Measurements from ENCODE around the gene PCED1B. TPM values are rescaled to one million over a fixed set of nuclear protein-coding genes. Genes with fewer than 3 reads are reported as not detected.

PCED1B gene
- total and polyA plus RNA-seq, 3 donors from 2014 or later = 30.0 to 56.1 (median 47.2) TPM

GRCh38 chr12:47105914-47106674 lies 26.7 kb downstream of the PCED1B start:
- no peaks in the 10 kb centered on the region for H3K4me1 ChIP-seq
- H3K27ac ChIP-seq = no peak overlapping the region
- TF ChIP-seq POLR2A (IDR thresholded peaks at IDR 0.05) (no peak), CTCF (IDR thresholded peaks at IDR 0.05) (no peak)
- no peak for DNase-seq
- H3K27me3 ChIP-seq = no peaks in the 10 kb centered on the region
- H3K4me3 ChIP-seq = no peak overlapping the region
- intact Hi-C loops (cut with DNase I; ENCODE audit: low total_unique reads) = no loop called here
- no peaks in the 10 kb centered on the region for H3K36me3 ChIP-seq (ENCODE audit: low read depth, missing control alignments)
- no peaks in the 10 kb centered on the region for H3K9me3 ChIP-seq
- WGBS, 2 donors = 92 to 96% methylated on average over 10 of the region's 10 CpGs

GRCh38 chr12:47107446-47107845 lies 28.0 kb downstream of the PCED1B start:
- Histone ChIP-seq H3K4me1 (no peaks in the 10 kb centered on the region), H3K27ac (no peak overlapping the region), H3K4me3 (no peak overlapping the region), H3K36me3 (ENCODE audit: low read depth, missing control alignments) (no peaks in the 10 kb centered on the region), H3K27me3 (no peaks in the 10 kb centered on the region), H3K9me3 (no peaks in the 10 kb centered on the region)
- DNase-seq = no peak
- TF ChIP-seq POLR2A (IDR thresholded peaks at IDR 0.05) = no peak
- no peak for TF ChIP-seq CTCF (IDR thresholded peaks at IDR 0.05)
- intact Hi-C loops (cut with DNase I; ENCODE audit: low total_unique reads) = no loop called here
- WGBS, 2 donors = 71 to 95% methylated on average over 1 to 3 of the region's 3 CpGs

GRCh38 chr12:47107926-47108325 lies 28.5 kb downstream of the PCED1B start:
- intact Hi-C loops (cut with DNase I; ENCODE audit: low total_unique reads) = no loop called here
- Histone ChIP-seq H3K36me3 (ENCODE audit: low read depth, missing control alignments) (no peaks in the 10 kb centered on the region), H3K4me1 (no peaks in the 10 kb centered on the region), H3K9me3 (no peaks in the 10 kb centered on the region), H3K27me3 (no peaks in the 10 kb centered on the region), H3K27ac (no peak overlapping the region), H3K4me3 (no peak overlapping the region)
- no peak for TF ChIP-seq CTCF (IDR thresholded peaks at IDR 0.05)
- TF ChIP-seq POLR2A (IDR thresholded peaks at IDR 0.05) = no peak
- DNase-seq = no peak

- H3K4me1 ChIP-seq = no peaks in the 10 kb centered on the region
- H3K36me3 ChIP-seq (ENCODE audit: low read depth, missing control alignments) = no peaks in the 10 kb centered on the region
- intact Hi-C loops (cut with DNase I; ENCODE audit: low total_unique reads) = no loop called here
- no peak overlapping the region for H3K27ac ChIP-seq
- no peak for TF ChIP-seq CTCF (IDR thresholded peaks at IDR 0.05)
- no peak for DNase-seq
- H3K4me3 ChIP-seq = no peak overlapping the region
- no peaks in the 10 kb centered on the region for H3K27me3 ChIP-seq
- 73 to 91% methylated on average over 2 of the region's 2 CpGs for WGBS, 2 donors
- no peaks in the 10 kb centered on the region for H3K9me3 ChIP-seq
Measured at GRCh38 chr12:47110011-47110541, 30.7 kb downstream of the PCED1B start.

Data from testis (tissue), 3 donors.